OCI-LY7 (cell line): ENCODE measurements around the gene SLC27A1. TPM values are rescaled to one million over a fixed set of nuclear protein-coding genes. Genes with fewer than 3 reads are reported as not detected.
"Not testable (repeated sequence)": the region's sequence is repeated elsewhere in the genome, so short reads cannot be mapped to it uniquely, and the experiment has no call there.

Experiments used
- BruUV-seq: library from RNA; stranded (reverse); fragments of 400-500 nt; replicated peaks from 2 replicates; lab custom pipeline; 2021; lab: Mats Ljungman, UMichigan
- CTCF ChIA-PET: fragments of 300-600 bp; sonication (Branson Sonifier 250); formaldehyde crosslinking; loops from one replicate; lab custom pipeline; 2022; ENCODE audit warnings: antibody characterized with exemption; ENCODE audit not compliant: unreplicated experiment; lab: Charles Lee
- POLR2A ChIA-PET: fragments of 300-600 bp; sonication (Branson Sonifier 250); formaldehyde crosslinking; loops from one replicate; lab custom pipeline; 2022; ENCODE audit warnings: antibody characterized with exemption; lab: Charles Lee
- DNase-seq: peaks from one replicate; pipeline ENCODE4 v3.0.0-alpha.2; 2015; ENCODE audit warnings: low spot score
- H2AFZ ChIP-seq: fragments of 200-600 bp; sonication (generic), shearing (Covaris generic); 2 replicates; pipeline ENCODE4 v1.6.1; 2014; ENCODE audit warnings: mild to moderate bottlenecking, antibody characterized with exemption, low read length, moderate library complexity
- H3K27ac ChIP-seq: fragments of 200-600 bp; sonication (generic); 2 replicates; pipeline ENCODE4 v1.5.1; 2014; ENCODE audit warnings: mixed run types, low read depth, mild to moderate bottlenecking, moderate library complexity, low read length, inconsistent platforms; ENCODE audit not compliant: poor library complexity, severe bottlenecking
- H3K36me3 ChIP-seq: fragments of 200-600 bp; sonication (generic); 2 replicates; pipeline ENCODE4 v1.6.1; 2014; ENCODE audit warnings: mild to moderate bottlenecking, antibody characterized with exemption, low read length, moderate library complexity, mixed read lengths; ENCODE audit not compliant: insufficient read depth
- H3K4me1 ChIP-seq: fragments of 200-600 bp; sonication (generic); 2 replicates; pipeline ENCODE4 v1.5.1; 2014; ENCODE audit warnings: mild to moderate bottlenecking, low read length; ENCODE audit not compliant: insufficient read depth, poor library complexity, severe bottlenecking
- H3K4me2 ChIP-seq: fragments of 200-600 bp; sonication (generic); 2 replicates; pipeline ENCODE4 v1.6.1; 2014; ENCODE audit warnings: mild to moderate bottlenecking, low read length
- H3K4me3 ChIP-seq: fragments of 200-600 bp; sonication (generic); 2 replicates; pipeline ENCODE4 v1.5.1; 2014; ENCODE audit warnings: mild to moderate bottlenecking, low read depth, low read length; ENCODE audit not compliant: poor library complexity, severe bottlenecking
- H3K79me2 ChIP-seq: fragments of 200-600 bp; sonication (generic); 2 replicates; pipeline ENCODE4 v1.6.1; 2016; ENCODE audit warnings: low read depth, mild to moderate bottlenecking, low read length, moderate library complexity, mixed read lengths; ENCODE audit not compliant: insufficient read depth
- H3K9me2 ChIP-seq: fragments of 200-600 bp; sonication (generic); 2 replicates; pipeline ENCODE4 v1.6.1; 2016; ENCODE audit warnings: mild to moderate bottlenecking, low read length, mixed read lengths; ENCODE audit not compliant: insufficient read depth
- H3K9me3 ChIP-seq: fragments of 200-600 bp; sonication (generic); 2 replicates; pipeline ENCODE4 v1.6.1; 2014; ENCODE audit warnings: mild to moderate bottlenecking, mixed run types, low read length, mixed read lengths
- H4K20me1 ChIP-seq: fragments of 200-600 bp; sonication (generic); 2 replicates; pipeline ENCODE4 v1.6.1; 2014; ENCODE audit warnings: mild to moderate bottlenecking, antibody characterized with exemption, low read length, moderate library complexity, mixed read lengths; ENCODE audit not compliant: insufficient read depth
- EZH2phosphoT487 ChIP-seq: fragments of 200-600 bp; sonication (generic); IDR thresholded peaks from 2 replicates; pipeline ENCODE4 v1.6.1; 2018; ENCODE audit warnings: low read depth, borderline replicate concordance, mild to moderate bottlenecking, mixed run types, antibody characterized with exemption, low read length, moderate library complexity, mixed read lengths
- intact Hi-C: fragments of 100-400 bp; cut with micrococcal nuclease; formaldehyde crosslinking; loops from one replicate; pipeline ENCODE4 v1.10.0; 2022; ENCODE audit not compliant: unreplicated experiment
- total RNA-seq, 2 experiments: library from RNA; depleted of rRNA in 1 of 2; stranded (reverse); fragments of >200 nt in 1 of 2; shearing (Covaris generic) in 1 of 2; gene quantifications; 2 replicates each; pipeline ENCODE4 v1.2.3, GENCODE V29; 2014 to 2022
- TF ChIP-seq, protein P1 (sequence below): fragments of 200-600 bp; sonication (generic); conservative IDR thresholded peaks from 2 replicates; pipeline ENCODE4 v1.5.1; 2014; ENCODE audit warnings: mild to moderate bottlenecking, antibody characterized with exemption, low read length, moderate library complexity, mixed read lengths

SLC27A1 gene
- total RNA-seq, 2 experiments from 2014 or later: 2.5 to 3.2 TPM

DNA sequence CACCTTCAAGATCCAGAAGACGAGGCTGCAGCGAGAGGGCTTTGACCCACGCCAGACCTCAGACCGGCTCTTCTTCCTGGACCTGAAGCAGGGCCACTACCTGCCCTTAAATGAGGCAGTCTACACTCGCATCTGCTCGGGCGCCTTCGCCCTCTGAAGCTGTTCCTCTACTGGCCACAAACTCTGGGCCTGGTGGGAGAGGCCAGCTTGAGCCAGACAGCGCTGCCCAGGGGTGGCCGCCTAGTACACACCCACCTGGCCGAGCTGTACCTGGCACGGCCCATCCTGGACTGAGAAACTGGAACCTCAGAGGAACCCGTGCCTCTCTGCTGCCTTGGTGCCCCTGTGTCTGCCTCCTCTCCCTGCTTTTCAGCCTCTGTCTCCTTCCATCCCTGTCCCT is 34.1 kb downstream of the SLC27A1 start:
- ChIA-PET CTCF (no interaction called here), POLR2A (no interaction called here)
- H2AFZ ChIP-seq: no peak overlapping the region

DNA sequence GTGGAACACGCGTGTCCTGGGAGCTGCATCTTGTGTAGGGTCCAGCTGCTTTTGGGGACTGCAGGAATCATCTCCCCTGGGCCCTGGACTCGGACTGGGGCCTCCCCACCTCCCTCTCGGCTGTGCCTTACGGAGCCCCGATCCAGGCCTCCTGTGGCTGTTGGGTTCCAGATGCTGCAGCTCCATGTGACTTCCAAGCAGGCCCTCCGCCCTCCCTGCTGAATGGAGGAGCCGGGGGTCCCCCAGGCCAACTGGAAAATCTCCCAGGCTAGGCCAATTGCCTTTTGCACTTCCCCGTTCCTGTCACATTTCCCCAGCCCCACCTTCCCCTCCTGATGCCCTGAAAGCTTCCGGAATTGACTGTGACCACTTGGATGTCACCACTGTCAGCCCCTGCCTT is 34.9 kb downstream of the SLC27A1 start:
- DNase-seq: no peak
- CTCF ChIA-PET: no interaction called here

More for the DNA sequence above, 34.1 kb downstream of the SLC27A1 start:
- H3K36me3 ChIP-seq: 0 out of 2 replicates have a peak, but pooled peaks cover 9% of the 10 kb centered on the region
- H3K27ac ChIP-seq: peak overlapping the region; percentile 24
- H3K4me2 ChIP-seq: peak overlapping the region; percentile 21; the same call in 1 of the 2 replicates
- no peaks in the 10 kb centered on the region for H3K9me3 ChIP-seq
- H3K4me3 ChIP-seq: no peak overlapping the region
- no peaks in the 10 kb centered on the region for H3K9me2 ChIP-seq
- TF ChIP-seq EZH2phosphoT487: no peak
- TF ChIP-seq, protein P1, sequence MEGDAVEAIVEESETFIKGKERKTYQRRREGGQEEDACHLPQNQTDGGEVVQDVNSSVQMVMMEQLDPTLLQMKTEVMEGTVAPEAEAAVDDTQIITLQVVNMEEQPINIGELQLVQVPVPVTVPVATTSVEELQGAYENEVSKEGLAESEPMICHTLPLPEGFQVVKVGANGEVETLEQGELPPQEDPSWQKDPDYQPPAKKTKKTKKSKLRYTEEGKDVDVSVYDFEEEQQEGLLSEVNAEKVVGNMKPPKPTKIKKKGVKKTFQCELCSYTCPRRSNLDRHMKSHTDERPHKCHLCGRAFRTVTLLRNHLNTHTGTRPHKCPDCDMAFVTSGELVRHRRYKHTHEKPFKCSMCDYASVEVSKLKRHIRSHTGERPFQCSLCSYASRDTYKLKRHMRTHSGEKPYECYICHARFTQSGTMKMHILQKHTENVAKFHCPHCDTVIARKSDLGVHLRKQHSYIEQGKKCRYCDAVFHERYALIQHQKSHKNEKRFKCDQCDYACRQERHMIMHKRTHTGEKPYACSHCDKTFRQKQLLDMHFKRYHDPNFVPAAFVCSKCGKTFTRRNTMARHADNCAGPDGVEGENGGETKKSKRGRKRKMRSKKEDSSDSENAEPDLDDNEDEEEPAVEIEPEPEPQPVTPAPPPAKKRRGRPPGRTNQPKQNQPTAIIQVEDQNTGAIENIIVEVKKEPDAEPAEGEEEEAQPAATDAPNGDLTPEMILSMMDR: no peak
- DNase-seq: no peak
- H4K20me1 ChIP-seq: no peaks in the 10 kb centered on the region
- peaks cover 12% of the 10 kb centered on the region for H3K4me1 ChIP-seq
- intact Hi-C loops: no loop called here
- BruUV-seq: no TSS peak
- H3K79me2 ChIP-seq: peaks cover 3% of the 10 kb centered on the region; the same call in 1 of the 2 replicates

DNA sequence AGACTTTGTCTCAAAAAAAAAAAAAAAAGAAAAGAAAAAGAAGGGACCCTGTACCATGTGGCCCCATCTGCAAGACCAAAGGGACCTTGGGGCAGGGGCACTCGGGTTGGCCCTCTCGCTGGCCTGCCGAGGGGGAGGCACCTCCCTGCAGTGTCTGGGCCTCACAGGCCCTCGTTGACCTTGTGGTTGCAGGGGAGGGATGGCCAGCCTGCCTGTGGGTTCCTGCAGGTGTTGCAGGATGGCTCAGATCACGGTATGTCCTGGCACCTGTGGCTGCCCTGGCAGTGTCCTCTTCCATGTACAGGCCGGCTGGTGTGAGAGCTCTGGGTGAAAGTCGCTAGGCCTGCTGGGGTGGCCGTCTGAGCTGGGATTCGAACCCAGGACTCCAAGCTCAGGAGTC is 36.4 kb downstream of the SLC27A1 start:
- H3K36me3 ChIP-seq: 0 out of 2 replicates have a peak, but pooled peaks cover 4% of the 10 kb centered on the region
- H4K20me1 ChIP-seq: no peaks in the 10 kb centered on the region
- no peak for TF ChIP-seq EZH2phosphoT487
- TF ChIP-seq, protein P1: no peak
- no peak overlapping the region for H3K4me2 ChIP-seq
- BruUV-seq: no TSS peak
- no peak overlapping the region for H3K4me3 ChIP-seq
- H3K27ac ChIP-seq: no peak overlapping the region
- no peak for DNase-seq
- no peak overlapping the region for H2AFZ ChIP-seq
- intact Hi-C loops: no loop called here
- H3K9me3 ChIP-seq: no peaks in the 10 kb centered on the region
- CTCF ChIA-PET: no interaction called here
- POLR2A ChIA-PET: no interaction called here
- H3K9me2 ChIP-seq: no peaks in the 10 kb centered on the region
- H3K4me1 ChIP-seq: peaks cover 21% of the 10 kb centered on the region
- H3K79me2 ChIP-seq: peaks cover 17% of the 10 kb centered on the region

More for the DNA sequence above, 34.9 kb downstream of the SLC27A1 start:
- peaks cover 10% of the 10 kb centered on the region for H3K79me2 ChIP-seq
- no peaks in the 10 kb centered on the region for H3K9me2 ChIP-seq
- no peak overlapping the region for H3K27ac ChIP-seq
- no TSS peak for BruUV-seq
- 0 out of 2 replicates have a peak, but pooled peaks cover 9% of the 10 kb centered on the region for H3K36me3 ChIP-seq
- TF ChIP-seq, protein P1: no peak
- TF ChIP-seq EZH2phosphoT487: no peak
- POLR2A ChIA-PET: no interaction called here
- H2AFZ ChIP-seq: no peak overlapping the region
- H3K4me3 ChIP-seq: no peak overlapping the region
- H4K20me1 ChIP-seq: no peaks in the 10 kb centered on the region
- intact Hi-C loops: no loop called here
- H3K4me1 ChIP-seq: peaks cover 19% of the 10 kb centered on the region
- H3K9me3 ChIP-seq: no peaks in the 10 kb centered on the region
- H3K4me2 ChIP-seq: no peak overlapping the region

DNA sequence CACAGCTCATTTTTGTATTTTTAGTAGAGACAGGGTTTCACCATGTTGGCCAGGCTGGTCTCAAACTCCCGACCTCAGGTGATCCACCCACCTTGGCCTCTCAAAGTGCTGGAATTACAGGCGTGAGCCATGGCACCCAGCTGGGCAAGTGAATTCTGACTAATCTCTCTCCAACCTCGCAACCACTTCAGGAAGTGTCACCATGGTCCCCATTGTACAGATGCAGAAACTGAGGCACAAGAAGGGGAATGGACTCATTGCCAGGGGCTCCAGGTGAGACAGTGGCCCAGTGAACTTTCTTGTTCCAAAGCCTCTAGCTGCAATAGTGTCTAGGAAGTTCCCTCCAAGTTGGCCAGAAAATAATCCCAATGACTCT is 38.2 kb downstream of the SLC27A1 start:
- POLR2A ChIA-PET: interaction anchor here (0.6 to 1.3 kb wide), 2 partner anchors 15 to 134 kb away, joined by 3 to 4 read pairs; no protein-coding TSS in a partner anchor
- H2AFZ ChIP-seq, H3K4me3 ChIP-seq, H3K9me2 ChIP-seq, CTCF ChIA-PET, intact Hi-C loops, H3K27ac ChIP-seq, H4K20me1 ChIP-seq, H3K4me2 ChIP-seq, H3K9me3 ChIP-seq, DNase-seq, BruUV-seq: not testable (repeated sequence)
- Histone ChIP-seq H3K4me1 (peaks cover 29% of the 10 kb centered on the region), H3K36me3 (peaks cover 11% of the 10 kb centered on the region; the same call in 1 of the 2 replicates), H3K79me2 (peaks cover 28% of the 10 kb centered on the region)
